Right kidney (tissue), 1 donor: ENCODE data around the gene AHCYL1.

Experiments
- DNase-seq: peaks from one replicate; pipeline ENCODE4 v3.0.0-alpha.2; 2016

Gene AHCYL1

GRCh38 chr1:110034451-110035235 lies 50.1 kb downstream of the AHCYL1 start, which contains the start of gene STRIP1:
Gene STRIP1 (plus strand): TSS chr1:110034624. CDS start chr1:110034638, 14 bp downstream.
- DNase-seq, result peak; percentile 95

GRCh38 chr1:110035236-110035752 lies 50.7 kb downstream of the AHCYL1 start:
- DNase-seq, result no peak

- no peak for DNase-seq
Observed at GRCh38 chr1:110038271-110038670, 53.7 kb downstream of the AHCYL1 start.

GRCh38 chr1:110039641-110040040 lies 55.1 kb downstream of the AHCYL1 start:
- DNase-seq, result no peak

- no peak for DNase-seq
Observed at GRCh38 chr1:110040548-110040947, 56.0 kb downstream of the AHCYL1 start.

- no peak for DNase-seq
Observed at GRCh38 chr1:110043016-110043415, 58.5 kb downstream of the AHCYL1 start.

- DNase-seq, result no peak
Observed at GRCh38 chr1:110047463-110047862, 62.9 kb downstream of the AHCYL1 start.

- DNase-seq, result no peak
Observed at GRCh38 chr1:110048240-110048639, 63.7 kb downstream of the AHCYL1 start.

GRCh38 chr1:110048923-110049601 lies 64.5 kb downstream of the AHCYL1 start:
- no peak for DNase-seq

- DNase-seq, result no peak
Observed at GRCh38 chr1:110049801-110050601, 65.4 kb downstream of the AHCYL1 start.

GRCh38 chr1:110050602-110051261 lies 66.2 kb downstream of the AHCYL1 start:
- no peak for DNase-seq

- DNase-seq, result no peak
Observed at GRCh38 chr1:110051262-110051648, 66.7 kb downstream of the AHCYL1 start.

- DNase-seq, result no peak
Observed at GRCh38 chr1:110053552-110054428, 69.2 kb downstream of the AHCYL1 start.

GRCh38 chr1:110055493-110056284 lies 71.1 kb downstream of the AHCYL1 start:
- DNase-seq, result no peak

- no peak for DNase-seq
Observed at GRCh38 chr1:110056285-110056683, 71.7 kb downstream of the AHCYL1 start.

GRCh38 chr1:110056776-110057175 lies 72.2 kb downstream of the AHCYL1 start:
- no peak for DNase-seq

- DNase-seq, result no peak
Observed at GRCh38 chr1:110057963-110058518, 73.5 kb downstream of the AHCYL1 start.

GRCh38 chr1:110058591-110058990 lies 74.0 kb downstream of the AHCYL1 start:
- DNase-seq, result no peak

GRCh38 chr1:110059133-110059863 lies 74.7 kb downstream of the AHCYL1 start:
- no peak for DNase-seq
